Measurements from ENCODE around the gene INPP4B. TPM values are rescaled to one million over a fixed set of nuclear protein-coding genes. Genes with fewer than 3 reads are reported as not detected.

INPP4B gene
- total RNA-seq, 1 experiment from 2014 or later: 0.07 TPM

- Histone ChIP-seq H3T11ph (ENCODE audit: low read length) (no peak overlapping the region), H4K5ac (ENCODE audit: insufficient read length, low read depth, low read length) (no peak overlapping the region), H2AK5ac (ENCODE audit: insufficient read length, low read length) (no peak overlapping the region), H3K4me2 (ENCODE audit: insufficient read depth, insufficient read length, low read length) (no peak overlapping the region), H2BK5ac (ENCODE audit: insufficient read length, low read length) (no peak overlapping the region), H3K4ac (ENCODE audit: low read depth, low read length) (no peak overlapping the region), H2AFZ (ENCODE audit: low read length) (no peak overlapping the region), H3K79me1 (ENCODE audit: insufficient read depth, low read depth, low read length, poor library complexity, severe bottlenecking) (no peaks in the 10 kb centered on the region), H3K9me3 (ENCODE audit: control insufficient read depth, low read depth, low read length) (no peaks in the 10 kb centered on the region), H3K4me1 (ENCODE audit: insufficient read depth, low read length) (no peaks in the 10 kb centered on the region), H3K79me2 (ENCODE audit: insufficient read depth, low read length) (no peaks in the 10 kb centered on the region), H3K9ac (ENCODE audit: extremely low read depth, insufficient read length, low read length) (no peak overlapping the region), H3K27ac (ENCODE audit: insufficient read length, low read depth, low read length) (no peak overlapping the region), H3K23me2 (ENCODE audit: insufficient read length, low read depth, low read length, poor library complexity, severe bottlenecking) (no peaks in the 10 kb centered on the region), H4K20me1 (ENCODE audit: control insufficient read depth, insufficient read depth, insufficient read length) (no peaks in the 10 kb centered on the region), H4K8ac (replicated peaks; ENCODE audit: insufficient read length, low read depth, low read length) (no peak overlapping the region), H4K91ac (ENCODE audit: insufficient read length, low read depth, low read length) (no peak overlapping the region), H2BK15ac (ENCODE audit: low read depth, low read length) (no peak overlapping the region), H3K27me3 (ENCODE audit: insufficient read depth, low read length) (no peaks in the 10 kb centered on the region), H2BK120ac (ENCODE audit: low read depth, low read length, poor library complexity, severe bottlenecking) (no peak overlapping the region), H2BK12ac (ENCODE audit: insufficient read length, low read depth, low read length) (no peak overlapping the region), H3K23ac (ENCODE audit: insufficient read length, low read depth, low read length) (no peak overlapping the region), H3K14ac (ENCODE audit: insufficient read depth, low read length) (no peak overlapping the region), H3K56ac (ENCODE audit: insufficient read length, low read depth, low read length) (no peak overlapping the region), H3K18ac (ENCODE audit: insufficient read length, low read depth, low read length) (no peak overlapping the region), H2BK20ac (ENCODE audit: low read depth, low read length, poor library complexity, severe bottlenecking) (no peak overlapping the region)
- H3K27ac Mint-ChIP-seq: no peak overlapping the region
- DNase-seq: no peak
- H3K9me3 Mint-ChIP-seq: no peaks in the 10 kb centered on the region
- H3K27me3 Mint-ChIP-seq (ENCODE audit: low read depth): no peaks in the 10 kb centered on the region
- no peaks in the 10 kb centered on the region; a peak in 1 of 7 replicates for H3K36me3 Mint-ChIP-seq (ENCODE audit: insufficient read depth in 1 of 3, low read depth in 3 of 3)
- no CpG with 5 or more reads among the region's 3 CpGs for WGBS (ENCODE audit: extremely low coverage, insufficient read length, low lambda C conversion rate)
- no peak for TF ChIP-seq CTCF (conservative IDR thresholded peaks at IDR 0.05)
- H3K4me3 Mint-ChIP-seq: no peak overlapping the region
- H3K4me1 Mint-ChIP-seq: no peaks in the 10 kb centered on the region
Observed at GRCh38 chr4:142727149-142727548, 119.0 kb downstream of the INPP4B start.

Data from H9 (cell line).